Measurements from ENCODE around the gene CEP128.

DNA sequence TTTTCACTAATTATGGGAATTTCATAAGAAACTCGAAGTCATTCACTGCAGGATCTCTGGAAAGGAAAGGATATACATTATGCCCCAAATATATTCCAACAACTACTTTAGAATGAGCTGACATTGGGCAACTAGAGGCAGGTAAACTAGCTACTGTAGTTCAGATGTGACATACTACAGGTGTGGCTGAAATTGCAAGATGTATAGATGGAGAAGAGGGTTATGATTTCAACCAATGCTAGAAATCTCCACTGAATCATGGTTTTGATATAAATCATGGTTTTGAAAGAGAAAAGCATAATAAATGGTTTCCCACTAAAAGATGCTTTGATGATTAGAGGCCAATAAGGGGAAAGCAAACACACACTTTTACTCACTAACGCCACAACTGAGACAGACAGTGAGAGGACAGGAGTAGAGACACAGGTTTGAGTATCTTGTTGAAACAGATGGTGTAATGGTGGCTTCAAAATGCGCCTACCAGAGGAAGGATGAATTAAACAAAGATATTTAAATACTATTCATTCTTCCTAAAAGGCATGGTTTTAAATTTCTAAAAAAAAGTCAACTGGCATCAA lies 434.2 kb downstream of the CEP128 start:
- no peak for TF ChIP-seq POLR2AphosphoS5 (IDR thresholded peaks at IDR 0.05)
- TF ChIP-seq CTCF (IDR thresholded peaks at IDR 0.05): no peak

Measured in gastroesophageal sphincter (tissue), 3 donors.